Gastrocnemius medialis (tissue), 4 donors: ENCODE measurements around the gene GPC6. TPM values are rescaled to one million over a fixed set of nuclear protein-coding genes. Genes with fewer than 3 reads are reported as not detected.

Experiments used
- ATAC-seq, 2 donors: fragments of 150-250 bp; one replicate each; pipeline ENCODE4 v1.9.1; 2016
- DNase-seq, 2 donors: peaks; one replicate each; pipeline ENCODE4 v3.0.0-alpha.2; 2019
- H3K27ac ChIP-seq, 4 donors: fragments of 200-600 bp; sonication (generic); 1 replicate in 1 of 4; 2 replicates in 3 of 4; pipeline ENCODE4 v1.5.1; 2016 to 2018; ENCODE audit warnings: mild to moderate bottlenecking in 2 of 4, moderate library complexity in 1 of 4
- H3K27me3 ChIP-seq, 3 donors: fragments of 200-600 bp; sonication (generic) in 2 of 3; 1 replicate in 1 of 3; 2 replicates in 2 of 3; pipeline versions ENCODE4 v1.5.1 to v1.6.0; 2016 to 2019; ENCODE audit warnings: mild to moderate bottlenecking in 1 of 3, moderate library complexity in 1 of 3
- H3K36me3 ChIP-seq, 2 donors: fragments of 200-600 bp; sonication (generic) in 1 of 2; one replicate each; pipeline ENCODE4 v1.5.1; 2017 to 2018
- H3K4me1 ChIP-seq, 2 donors: fragments of 200-600 bp; sonication (generic) in 1 of 2; one replicate each; pipeline ENCODE4 v1.5.1; 2016 to 2017; ENCODE audit warnings: mild to moderate bottlenecking in 2 of 2
- H3K4me3 ChIP-seq, 4 donors: fragments of 200-600 bp; sonication (generic) in 3 of 4; 1 replicate in 1 of 4; 2 replicates in 3 of 4; pipeline ENCODE4 v1.5.1; 2016 to 2019; ENCODE audit warnings: mild to moderate bottlenecking in 2 of 4
- H3K9me3 ChIP-seq, 3 donors: fragments of 200-600 bp; sonication (generic) in 2 of 3; 1 replicate in 1 of 3; 2 replicates in 2 of 3; pipeline ENCODE4 v1.5.1; 2016 to 2019
- POLR2A ChIP-seq, 2 donors: fragments of 450-650 bp; IDR thresholded peaks; one replicate each; pipeline ENCODE4 v1.6.1; 2017; ENCODE audit warnings: antibody characterized with exemption in 2 of 2, mild to moderate bottlenecking in 2 of 2, moderate library complexity in 2 of 2
- in situ Hi-C, 4 donors: fragments of 200-750 bp; cut with MboI; loops; one replicate each; pipeline versions ENCODE4 v1.15.0 to v1.8.0; 2017; ENCODE audit warnings: low sequenced_read_pairs in 4 of 4
- intact Hi-C: fragments of 100-400 bp; cut with DNase I; formaldehyde crosslinking; loops from one replicate; pipeline ENCODE4 v1.15.1; 2023; ENCODE audit warnings: low total_unique reads
- total RNA-seq, 4 donors: library from RNA; depleted of rRNA; stranded (reverse); fragments of >200 nt; gene quantifications; one replicate each; pipeline versions ENCODE4 v1.1.0 to v1.2.3, GENCODE V29; 2016
- TF ChIP-seq, protein P1 (sequence below), 5 experiments: fragments of 450-650 bp in 3 of 5; fragments of 200-600 bp in 2 of 5; sonication (generic) in 2 of 5; IDR thresholded peaks in 4 of 5; conservative IDR thresholded peaks in 1 of 5; 1 replicate in 4 of 5; 2 replicates in 1 of 5; pipeline ENCODE4 v1.5.1; 2016 to 2019; ENCODE audit warnings: antibody characterized with exemption in 5 of 5, mild to moderate bottlenecking in 3 of 5, moderate library complexity in 3 of 5

The GPC6 gene
- total RNA-seq, 4 donors from 2014 or later = 0.47 to 0.88 (median 0.59) TPM

DNA sequence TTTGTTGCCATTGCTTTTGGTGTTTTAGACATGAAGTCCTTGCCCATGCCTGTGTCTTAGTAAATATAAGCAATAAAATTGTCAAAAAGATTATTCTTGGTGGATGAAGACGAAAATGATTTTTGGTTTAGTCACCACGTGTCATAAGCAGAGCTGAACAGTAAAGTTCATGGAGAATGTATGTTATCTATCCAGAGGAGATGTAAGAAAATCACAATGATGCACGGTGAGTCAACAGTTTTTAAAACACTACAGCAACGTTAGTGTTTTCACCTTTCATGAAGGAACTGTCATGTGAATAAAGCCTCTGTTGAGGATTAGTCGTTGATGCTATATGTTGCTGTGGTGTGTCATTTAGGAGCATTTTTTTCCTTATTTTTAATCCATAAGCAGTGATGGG lies 137.6 kb downstream of the GPC6 start:
- DNase-seq (no peak), ATAC-seq (no peak)
- in situ Hi-C loops = no loop called here
- Histone ChIP-seq H3K27me3 (no peaks in the 10 kb centered on the region), H3K4me1 (no peaks in the 10 kb centered on the region), H3K9me3 (no peaks in the 10 kb centered on the region), H3K27ac (no peak overlapping the region), H3K4me3 (no peak overlapping the region), H3K36me3 (no peaks in the 10 kb centered on the region)
- TF ChIP-seq POLR2A (IDR thresholded peaks at IDR 0.05) = no peak
- TF ChIP-seq, protein P1, sequence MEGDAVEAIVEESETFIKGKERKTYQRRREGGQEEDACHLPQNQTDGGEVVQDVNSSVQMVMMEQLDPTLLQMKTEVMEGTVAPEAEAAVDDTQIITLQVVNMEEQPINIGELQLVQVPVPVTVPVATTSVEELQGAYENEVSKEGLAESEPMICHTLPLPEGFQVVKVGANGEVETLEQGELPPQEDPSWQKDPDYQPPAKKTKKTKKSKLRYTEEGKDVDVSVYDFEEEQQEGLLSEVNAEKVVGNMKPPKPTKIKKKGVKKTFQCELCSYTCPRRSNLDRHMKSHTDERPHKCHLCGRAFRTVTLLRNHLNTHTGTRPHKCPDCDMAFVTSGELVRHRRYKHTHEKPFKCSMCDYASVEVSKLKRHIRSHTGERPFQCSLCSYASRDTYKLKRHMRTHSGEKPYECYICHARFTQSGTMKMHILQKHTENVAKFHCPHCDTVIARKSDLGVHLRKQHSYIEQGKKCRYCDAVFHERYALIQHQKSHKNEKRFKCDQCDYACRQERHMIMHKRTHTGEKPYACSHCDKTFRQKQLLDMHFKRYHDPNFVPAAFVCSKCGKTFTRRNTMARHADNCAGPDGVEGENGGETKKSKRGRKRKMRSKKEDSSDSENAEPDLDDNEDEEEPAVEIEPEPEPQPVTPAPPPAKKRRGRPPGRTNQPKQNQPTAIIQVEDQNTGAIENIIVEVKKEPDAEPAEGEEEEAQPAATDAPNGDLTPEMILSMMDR (IDR thresholded peaks at IDR 0.05 in 4 of 5, conservative IDR thresholded peaks at IDR 0.05 in 1 of 5) = no peak
- intact Hi-C loops = no loop called here

DNA sequence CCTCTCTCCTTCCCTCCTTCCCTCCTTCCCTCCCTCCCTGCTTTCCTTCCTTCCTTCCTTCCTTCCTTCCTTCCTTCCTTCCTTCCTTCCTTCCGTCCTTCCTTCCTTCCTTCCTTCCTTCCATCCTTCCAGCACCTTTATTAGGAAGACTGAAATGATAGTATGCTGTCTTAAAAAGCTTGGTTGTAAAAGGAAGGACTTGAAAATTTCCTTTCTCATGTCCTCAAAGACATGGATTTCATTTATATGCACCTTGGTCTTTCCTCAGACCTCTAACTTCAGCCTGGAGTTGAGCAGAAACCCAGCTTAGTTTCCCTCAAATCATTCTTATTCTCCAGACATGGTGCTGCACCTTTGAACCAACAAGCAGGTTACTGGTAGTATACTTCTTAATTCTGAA lies 141.7 kb downstream of the GPC6 start:
- H3K4me3 ChIP-seq = no peak overlapping the region
- no peak for TF ChIP-seq POLR2A (IDR thresholded peaks at IDR 0.05)
- TF ChIP-seq, protein P1 (IDR thresholded peaks at IDR 0.05 in 4 of 5, conservative IDR thresholded peaks at IDR 0.05 in 1 of 5) = no peak
- in situ Hi-C loops (no loop called here), intact Hi-C loops (no loop called here)
- no peaks in the 10 kb centered on the region for H3K36me3 ChIP-seq
- H3K4me1 ChIP-seq = no peaks in the 10 kb centered on the region
- DNase-seq (no peak), ATAC-seq (no peak)
- no peaks in the 10 kb centered on the region for H3K27me3 ChIP-seq
- H3K9me3 ChIP-seq = no peaks in the 10 kb centered on the region
- H3K27ac ChIP-seq = no peak overlapping the region

- Histone ChIP-seq H3K9me3 (no peaks in the 10 kb centered on the region), H3K4me3 (no peak overlapping the region), H3K27me3 (no peaks in the 10 kb centered on the region), H3K27ac (no peak overlapping the region), H3K4me1 (no peaks in the 10 kb centered on the region), H3K36me3 (no peaks in the 10 kb centered on the region)
- TF ChIP-seq POLR2A (IDR thresholded peaks at IDR 0.05) = no peak
- TF ChIP-seq, protein P1 (IDR thresholded peaks at IDR 0.05 in 4 of 5, conservative IDR thresholded peaks at IDR 0.05 in 1 of 5) = no peak
- intact Hi-C loops = no loop called here
- DNase-seq = no peak
- in situ Hi-C loops = no loop called here
- ATAC-seq = no peak
Observed at GRCh38 chr13:93368718-93369117, 142.1 kb downstream of the GPC6 start.

- TF ChIP-seq POLR2A (IDR thresholded peaks at IDR 0.05) = no peak
- TF ChIP-seq, protein P1 (IDR thresholded peaks at IDR 0.05 in 4 of 5, conservative IDR thresholded peaks at IDR 0.05 in 1 of 5) = no peak
- intact Hi-C loops = no loop called here
- no peaks in the 10 kb centered on the region for H3K4me1 ChIP-seq
- no peak overlapping the region for H3K4me3 ChIP-seq
- H3K27me3 ChIP-seq = no peaks in the 10 kb centered on the region
- in situ Hi-C loops = no loop called here
- H3K9me3 ChIP-seq = no peaks in the 10 kb centered on the region
- ATAC-seq (no peak), DNase-seq (no peak)
- no peak overlapping the region for H3K27ac ChIP-seq
- no peaks in the 10 kb centered on the region for H3K36me3 ChIP-seq
Observed at GRCh38 chr13:93372856-93373255, 146.2 kb downstream of the GPC6 start.

DNA sequence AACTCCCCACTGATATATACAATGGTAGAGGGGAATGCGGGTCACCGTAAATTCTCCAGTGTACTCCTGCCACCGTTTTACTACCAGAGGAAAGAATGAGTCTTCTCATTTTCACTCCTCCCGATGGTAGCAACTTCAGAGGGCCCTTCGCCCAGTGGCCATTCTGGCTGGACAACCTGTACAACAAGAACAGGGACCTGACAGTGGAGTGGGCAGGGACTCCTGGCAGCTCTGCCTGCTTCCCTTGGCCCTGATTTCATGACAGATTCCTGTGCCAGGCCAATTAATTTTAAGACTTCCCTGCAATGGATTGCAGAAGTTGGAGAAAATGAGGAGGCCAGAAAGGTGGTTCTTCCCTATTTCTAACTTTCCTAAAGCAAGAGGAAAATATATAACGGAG lies 148.9 kb downstream of the GPC6 start:
- intact Hi-C loops = no loop called here
- H3K36me3 ChIP-seq = no peaks in the 10 kb centered on the region
- no peaks in the 10 kb centered on the region for H3K9me3 ChIP-seq
- no peaks in the 10 kb centered on the region for H3K27me3 ChIP-seq
- DNase-seq (no peak), ATAC-seq (no peak)
- H3K4me1 ChIP-seq = no peaks in the 10 kb centered on the region
- in situ Hi-C loops = no loop called here
- TF ChIP-seq, protein P1 (IDR thresholded peaks at IDR 0.05 in 4 of 5, conservative IDR thresholded peaks at IDR 0.05 in 1 of 5) = no peak
- no peak for TF ChIP-seq POLR2A (IDR thresholded peaks at IDR 0.05)
- no peak overlapping the region for H3K4me3 ChIP-seq
- no peak overlapping the region for H3K27ac ChIP-seq
